NCI-H2107 treated with DMSO at 0.1 percent for 48 hours (cell line): ENCODE data around the gene CPZ.

Experiments used
- DNase-seq: peaks from one replicate; lab custom pipeline; 2025; ENCODE audit not compliant: unreplicated experiment; lab: John Stamatoyannopoulos, UW

Gene CPZ

GRCh38 chr4:8593264-8594096, 915 bp downstream of the CPZ start:
- no peak for DNase-seq

DNA sequence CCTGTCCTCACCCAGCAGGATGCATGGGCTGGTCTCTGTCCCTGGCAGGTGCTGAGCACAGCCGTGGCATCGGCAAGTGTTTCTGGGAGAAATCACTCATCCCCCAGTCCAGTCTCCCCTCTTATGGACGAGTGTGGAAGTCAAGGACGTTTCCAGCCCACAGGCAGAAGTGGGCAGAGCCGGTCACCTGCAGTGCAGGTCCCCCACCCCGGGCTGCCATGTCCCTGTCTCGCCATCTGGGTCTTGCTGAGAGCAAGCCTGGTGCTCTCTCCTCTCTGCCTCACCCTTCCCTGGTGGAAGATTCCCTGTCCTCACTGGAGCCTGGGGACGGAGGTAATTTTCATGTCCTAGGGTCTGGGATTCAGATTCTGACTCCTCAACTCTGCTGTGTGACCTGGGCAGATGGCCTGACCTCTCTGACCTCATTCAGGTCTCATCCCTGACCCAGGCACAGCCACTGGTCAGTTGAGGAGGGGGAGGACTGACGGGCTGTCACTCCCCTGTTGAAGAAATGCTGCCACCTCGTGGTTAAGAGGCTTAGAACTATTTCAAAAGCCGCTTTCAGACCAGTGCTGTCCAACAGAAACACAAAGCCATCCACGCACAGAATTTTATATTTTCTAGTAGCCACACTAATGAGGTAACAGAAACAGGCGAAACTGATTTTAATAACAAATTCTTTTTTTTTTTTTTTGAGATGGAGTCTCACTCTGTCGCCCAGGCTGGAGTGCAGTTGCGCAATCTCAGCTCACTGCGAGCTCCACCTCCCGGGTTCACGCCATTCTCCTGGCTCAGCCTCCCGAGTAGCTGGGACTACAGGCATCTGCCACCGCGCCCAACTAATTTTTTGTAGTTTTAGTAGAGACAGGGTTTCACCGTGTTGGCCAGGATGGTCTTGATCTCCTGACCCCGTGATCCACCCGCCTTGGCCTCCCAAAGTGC, 1.8 kb downstream of the CPZ start:
- peak; percentile 18 for DNase-seq

DNA sequence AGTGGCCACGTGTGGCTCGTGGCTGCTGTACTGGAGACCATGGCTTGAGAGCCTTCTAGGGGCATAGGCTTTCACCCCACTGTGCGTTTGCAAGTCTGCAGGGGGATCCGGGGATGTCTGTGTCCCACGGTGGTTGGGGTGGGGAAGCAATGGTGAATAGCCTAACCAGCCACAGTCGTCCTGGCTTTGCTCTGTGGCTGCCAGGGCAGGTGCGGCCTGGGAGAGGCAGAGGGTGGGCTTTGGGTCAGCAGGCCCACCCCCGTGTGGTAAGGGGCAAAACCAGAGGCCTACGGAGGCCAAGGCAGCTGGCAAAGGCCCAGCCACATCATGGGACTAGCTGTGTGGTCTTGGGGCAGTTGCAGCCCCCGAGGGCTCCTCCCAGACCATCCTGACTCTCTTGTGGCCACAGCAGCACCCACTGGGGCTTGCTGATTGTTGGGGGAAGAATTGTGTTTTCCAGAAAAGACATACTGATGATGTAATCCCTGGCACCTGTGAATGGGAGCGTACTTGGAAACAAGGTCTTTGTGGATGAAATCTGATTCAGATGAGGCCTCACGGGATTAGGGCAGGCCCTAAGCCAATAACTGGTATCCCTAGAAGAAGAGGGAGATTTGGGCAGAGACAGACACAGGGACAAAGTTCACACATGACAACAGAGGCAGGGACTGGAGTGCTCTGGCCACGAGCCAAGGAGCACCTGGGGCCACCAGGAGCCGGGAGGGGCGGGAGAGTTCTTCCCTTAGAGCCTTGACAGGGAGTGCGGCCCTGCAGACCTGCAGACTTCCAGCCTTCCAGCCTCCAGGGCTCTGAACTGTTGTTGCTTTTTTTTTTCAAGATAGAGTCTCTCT, 2.9 kb downstream of the CPZ start:
- DNase-seq, result no peak

DNA sequence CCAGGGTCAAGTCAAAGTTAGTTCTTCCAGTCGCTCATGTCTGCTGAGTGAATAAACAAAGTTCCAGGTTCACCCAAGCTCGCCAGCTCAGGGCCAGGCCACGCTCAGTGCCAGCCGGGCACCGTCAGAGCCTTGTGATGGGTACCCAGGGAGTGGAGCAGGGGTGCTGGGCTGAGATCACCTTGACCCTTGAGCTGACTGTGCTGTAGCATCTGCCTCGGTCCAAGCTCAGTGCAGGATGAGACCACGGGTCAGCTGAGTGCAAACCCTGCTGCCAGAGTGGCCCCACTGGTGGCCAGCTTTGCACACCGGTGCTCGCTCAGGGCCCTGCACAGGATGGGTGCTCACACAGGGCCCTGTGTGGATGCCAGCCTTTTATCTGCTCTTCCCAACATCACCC, 4.3 kb downstream of the CPZ start:
- no peak for DNase-seq

- DNase-seq, result no peak
These were observed 4.8 kb downstream of the CPZ start for GRCh38 chr4:8597319-8597718.

GRCh38 chr4:8597791-8598190, 5.2 kb downstream of the CPZ start:
- no peak for DNase-seq

DNA sequence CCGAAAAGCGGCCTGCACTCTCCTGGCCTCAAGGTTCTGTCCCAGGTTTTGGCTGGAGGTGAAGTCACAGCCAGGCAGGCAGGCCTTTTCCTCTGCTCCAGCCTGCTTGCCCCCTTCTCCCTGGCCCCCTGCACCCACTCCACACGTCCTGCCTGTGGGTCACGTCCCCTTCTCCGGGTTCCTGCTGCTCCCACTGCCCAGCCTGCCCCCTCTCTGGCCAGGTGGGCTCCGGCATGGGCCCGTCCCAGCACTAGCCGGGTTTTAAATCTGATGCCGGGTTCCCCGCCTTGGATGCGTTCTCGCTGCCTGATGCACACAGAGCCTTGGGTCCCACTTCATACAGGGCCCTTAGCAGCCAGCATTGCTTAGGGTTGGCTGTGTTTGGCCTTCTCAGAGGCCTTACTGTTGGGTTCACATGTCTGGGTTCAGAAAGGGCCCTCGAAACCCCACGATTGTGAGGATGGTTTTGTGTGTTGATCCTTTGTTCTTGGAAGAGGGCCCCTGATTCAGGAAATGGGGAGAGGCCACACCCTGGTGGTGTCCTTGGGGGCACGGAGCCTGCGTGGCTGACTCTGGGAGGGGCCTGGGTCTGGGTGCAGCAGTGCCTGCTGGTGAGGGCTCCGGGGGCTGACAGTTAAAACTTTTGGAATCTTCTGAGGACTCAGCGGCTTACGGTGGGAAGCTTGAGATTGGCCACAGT, 6.0 kb downstream of the CPZ start:
- no peak for DNase-seq

DNA sequence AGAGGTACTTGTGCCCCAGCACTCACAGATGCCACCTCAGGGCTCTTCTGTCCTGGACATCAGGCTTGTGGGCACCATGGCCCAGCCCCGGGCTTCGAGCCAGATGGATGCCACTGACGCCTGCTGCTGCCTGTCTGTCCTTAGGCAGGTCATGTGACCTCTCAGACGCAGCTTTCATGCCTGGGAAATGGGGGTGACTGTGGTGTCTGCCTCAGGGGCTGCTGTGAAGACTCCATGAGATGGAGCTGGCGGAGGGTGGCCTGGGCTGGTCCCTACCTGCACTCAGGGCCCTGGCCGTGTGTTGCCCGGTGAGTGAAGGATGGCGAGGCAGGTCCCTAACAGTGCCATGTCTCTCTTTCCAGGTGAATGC, 6.5 kb downstream of the CPZ start:
- no peak for DNase-seq

DNA sequence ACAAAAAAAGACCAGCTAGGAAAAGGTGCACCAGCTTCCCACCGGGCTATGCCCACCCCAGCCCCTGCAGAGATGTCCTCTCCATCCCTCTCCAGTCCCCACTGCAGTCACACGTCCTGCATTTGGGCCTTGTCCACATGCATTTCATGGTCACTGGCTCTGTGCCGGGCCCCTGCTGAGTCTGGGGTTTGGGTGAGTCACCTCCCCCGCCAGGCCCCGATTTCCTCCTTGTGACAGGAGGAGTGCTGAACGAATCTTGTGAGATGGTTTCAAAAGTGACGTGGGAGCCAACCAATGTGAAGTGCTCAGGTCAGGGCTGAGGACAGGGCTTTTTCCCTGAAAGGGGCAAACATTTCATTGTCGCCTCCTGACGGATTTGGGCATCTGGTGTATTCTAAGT, 7.1 kb downstream of the CPZ start:
- no peak for DNase-seq

- DNase-seq, result no peak
These were observed 7.7 kb downstream of the CPZ start for GRCh38 chr4:8600266-8600665.

DNA sequence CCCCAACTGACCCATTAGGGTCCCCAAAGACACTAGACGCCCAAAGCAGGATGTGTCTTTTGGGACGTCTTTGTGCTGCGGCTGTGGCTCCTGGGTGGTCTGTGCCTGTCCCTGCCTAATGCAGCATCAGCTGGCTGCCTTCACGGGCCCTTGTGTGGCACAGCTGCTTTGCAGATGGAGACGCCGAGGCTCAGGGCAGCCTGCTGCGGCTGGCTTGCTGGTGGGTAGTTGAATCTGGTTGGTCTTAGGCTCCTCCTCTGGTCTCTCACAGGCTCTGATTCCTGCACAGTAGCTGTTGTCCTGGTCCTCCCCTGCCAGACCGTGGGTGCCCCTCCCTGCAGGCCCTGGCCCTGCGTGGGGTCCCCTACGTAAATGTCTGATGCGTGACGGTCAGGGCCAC, 8.1 kb downstream of the CPZ start:
- no peak for DNase-seq

DNA sequence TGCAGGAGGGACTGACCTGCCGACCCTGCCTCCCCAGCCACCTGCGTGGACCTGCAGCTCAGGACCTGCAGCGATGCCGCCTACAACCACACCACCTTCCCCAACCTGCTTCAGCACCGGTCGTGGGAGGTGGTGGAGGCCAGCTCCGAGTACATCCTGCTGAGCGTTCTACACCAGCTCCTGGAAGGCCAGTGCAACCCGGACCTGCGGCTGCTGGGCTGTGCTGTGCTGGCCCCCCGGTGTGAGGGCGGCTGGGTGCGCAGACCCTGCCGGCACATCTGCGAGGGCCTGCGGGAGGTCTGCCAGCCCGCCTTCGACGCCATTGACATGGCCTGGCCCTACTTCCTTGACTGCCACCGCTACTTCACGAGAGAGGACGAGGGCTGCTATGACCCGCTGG, 8.5 kb downstream of the CPZ start:
- no peak for DNase-seq

DNA sequence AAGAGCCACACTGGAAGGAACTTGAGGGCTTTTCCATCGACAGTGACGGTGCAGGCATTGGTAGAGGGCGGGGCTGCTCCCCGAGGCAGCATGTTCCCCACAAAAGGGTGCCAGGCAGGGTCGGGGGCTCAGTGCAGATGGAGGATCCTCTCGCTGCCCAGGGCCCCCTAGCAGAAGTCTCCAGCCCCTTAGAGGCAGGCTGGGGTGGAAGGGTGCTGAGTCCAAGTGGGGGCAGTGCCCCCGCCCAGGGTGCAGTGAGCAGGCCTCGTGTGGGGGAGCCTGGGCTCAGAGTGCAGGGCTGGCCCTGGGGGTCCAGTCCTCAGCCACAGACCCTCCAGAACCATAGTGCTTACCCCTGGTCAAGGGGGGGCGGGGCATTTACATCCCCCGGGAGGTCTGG, 9.0 kb downstream of the CPZ start:
- no peak for DNase-seq

GRCh38 chr4:8602686-8603430, 10.3 kb downstream of the CPZ start:
- DNase-seq, result no peak

DNA sequence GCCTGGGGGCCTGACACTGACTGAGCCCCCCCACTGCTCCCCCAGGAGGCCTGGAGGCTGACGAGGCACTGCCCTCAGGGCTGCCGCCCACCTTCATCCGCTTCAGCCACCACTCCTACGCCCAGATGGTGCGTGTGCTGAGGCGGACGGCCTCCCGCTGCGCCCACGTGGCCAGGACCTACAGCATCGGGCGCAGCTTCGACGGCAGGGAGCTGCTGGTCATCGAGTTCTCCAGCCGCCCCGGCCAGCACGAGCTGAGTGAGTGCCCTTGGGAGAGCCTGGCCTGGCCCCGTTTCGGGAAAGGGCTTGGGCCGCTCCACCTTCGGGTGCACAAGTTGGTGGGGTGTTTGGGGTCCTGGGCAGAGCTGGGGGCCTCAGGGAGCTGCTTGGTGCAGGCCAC, 11.4 kb downstream of the CPZ start:
- DNase-seq, result no peak

DNA sequence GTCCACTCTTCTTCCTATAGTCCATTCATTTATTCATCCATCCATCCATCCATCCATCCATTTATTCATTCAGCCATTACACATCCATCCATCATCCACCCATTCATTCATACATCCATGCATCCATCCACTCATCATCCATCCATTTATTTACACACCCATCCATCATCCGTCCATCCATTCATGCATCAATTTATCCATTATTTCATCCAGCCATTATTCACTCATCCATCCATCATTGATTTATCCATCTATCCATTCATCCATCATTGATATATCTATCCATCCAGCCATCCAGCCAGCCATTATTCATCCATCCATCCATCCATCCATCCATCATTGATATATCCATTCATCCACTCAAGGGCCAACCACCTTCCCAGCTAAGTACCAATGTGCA, 12.7 kb downstream of the CPZ start:
- DNase-seq, result no peak

GRCh38 chr4:8606476-8606875, 13.9 kb downstream of the CPZ start:
- DNase-seq, result no peak

- no peak for DNase-seq
These were observed 14.4 kb downstream of the CPZ start for GRCh38 chr4:8606966-8607365.

DNA sequence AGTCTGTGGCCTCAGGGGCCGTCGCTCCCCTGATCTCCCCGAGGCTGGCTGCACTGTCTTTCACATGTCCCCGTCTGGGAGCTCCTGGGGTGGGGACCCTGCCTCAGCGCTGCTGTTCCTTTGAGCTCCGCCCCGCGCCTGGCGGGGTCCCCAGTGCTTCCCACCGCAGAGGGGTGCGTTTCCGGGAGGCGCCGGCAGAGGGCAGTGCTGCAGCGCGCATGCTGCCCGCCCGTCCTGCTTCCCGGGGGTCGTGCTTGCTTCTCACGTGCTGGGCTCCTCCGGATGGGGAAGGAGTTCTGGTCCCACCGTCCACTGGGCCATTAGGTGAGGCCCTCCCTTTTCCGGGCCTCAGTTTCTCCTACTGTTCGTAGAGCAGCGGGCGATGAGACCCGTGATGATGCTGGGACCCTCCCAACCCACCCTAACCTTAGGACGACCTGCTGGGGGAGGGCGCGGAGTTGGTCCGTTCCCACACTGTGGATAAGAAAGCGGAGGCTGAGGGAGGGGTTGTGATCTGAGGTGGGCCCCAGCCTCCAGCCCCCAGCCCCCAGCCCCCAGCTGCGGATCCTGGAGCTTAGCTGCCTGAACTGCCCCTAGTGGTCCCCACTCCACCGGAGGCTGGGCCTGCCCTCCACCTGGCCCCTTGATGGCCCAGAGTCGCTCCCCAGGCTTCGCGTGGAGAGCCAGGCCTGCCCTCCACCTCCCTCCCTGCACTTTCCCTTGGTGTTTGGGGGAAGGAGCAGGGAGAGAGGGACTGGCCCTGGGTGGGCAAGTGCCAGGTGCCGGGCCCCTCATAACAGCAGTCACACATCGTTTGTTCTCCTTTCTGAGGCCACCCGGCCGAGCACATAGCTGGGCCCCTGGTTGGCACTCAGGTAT, 15.3 kb downstream of the CPZ start:
- no peak for DNase-seq
